ENCODE measurements around the gene VSNL1. TPM values are rescaled to one million over a fixed set of nuclear protein-coding genes. Genes with fewer than 3 reads are reported as not detected.

The VSNL1 gene
- total RNA-seq (1.2 and 1.3 TPM in 2 replicates), polyA plus RNA-seq (2.9 and 3.9 TPM in 2 replicates), polyA minus RNA-seq (ENCODE audit: low replicate concordance) (3.8 and 4.3 TPM in 2 replicates)
- 2.0 TPM in 2 replicates for polyA plus RNA-seq (2012)

GRCh38 chr2:17540093-17540812 is at the start of gene VSNL1:
TSS of gene VSNL1 (plus strand) at chr2:17540696. CDS start at chr2:17592075, 51,379 bp downstream.
- H3K27me3 ChIP-seq (ENCODE audit: control insufficient read depth, insufficient read depth, low read length): peaks cover 2% of the 10 kb centered on the region
- H3K4me1 ChIP-seq (ENCODE audit: control insufficient read depth, extremely low read depth, insufficient read depth, low read length): peaks cover 5% of the 10 kb centered on the region
- H3K9ac ChIP-seq (ENCODE audit: insufficient read depth, low read length): peak within 1 kb of the TSS; percentile 48
- peak within 1 kb of the TSS; percentile 63 for H3K27ac ChIP-seq (ENCODE audit: insufficient read depth, low read length)
- H3K4me2 ChIP-seq (ENCODE audit: extremely low read depth, insufficient read depth, low read length): peak within 1 kb of the TSS; percentile 95
- TF ChIP-seq CTCF (conservative IDR thresholded peaks at IDR 0.05 in 1 of 2, IDR thresholded peaks at IDR 0.05 in 1 of 2; ENCODE audit: low read depth in 1 of 2, low read length in 2 of 2) (no peak), EZH2 (IDR thresholded peaks at IDR 0.05; ENCODE audit: low read length, missing control alignments) (no peak)
- H4K20me1 ChIP-seq (ENCODE audit: control insufficient read depth, extremely low read depth, insufficient read depth, low read length): no peaks in the 10 kb centered on the region
- peak; percentile 93 to 94 for DNase-seq (ENCODE audit: low read depth in 2 of 2)
- peak within 1 kb of the TSS; percentile 84 for H2AFZ ChIP-seq (ENCODE audit: low read length)
- H3K79me2 ChIP-seq (ENCODE audit: control insufficient read depth, insufficient read depth, low read length): no peaks in the 10 kb centered on the region
- H3K4me3 ChIP-seq (replicated peaks in 1 of 4; ENCODE audit: control extremely low read depth in 1 of 4, insufficient read depth in 1 of 4, low read depth in 3 of 4, low read length in 4 of 4): peak within 1 kb of the TSS; percentile 51 to 93 (median 63)
- H3K9me3 ChIP-seq (ENCODE audit: control insufficient read depth, insufficient read depth, low read depth, low read length): no peaks in the 10 kb centered on the region
- no peaks in the 10 kb centered on the region for H3K36me3 ChIP-seq (ENCODE audit: control insufficient read depth, insufficient read depth, low read length)

GRCh38 chr2:17495590-17495989 is 44.9 kb upstream of the VSNL1 start:
- no peak overlapping the region for H3K9ac ChIP-seq (ENCODE audit: insufficient read depth, low read length)
- no peaks in the 10 kb centered on the region for H3K4me1 ChIP-seq (ENCODE audit: control insufficient read depth, extremely low read depth, insufficient read depth, low read length)
- H3K27ac ChIP-seq (ENCODE audit: insufficient read depth, low read length): no peak overlapping the region
- peak in 1 of 2 donors; percentile 14 for DNase-seq (ENCODE audit: low read depth in 2 of 2)
- H2AFZ ChIP-seq (ENCODE audit: low read length): no peak overlapping the region
- H3K27me3 ChIP-seq (ENCODE audit: control insufficient read depth, insufficient read depth, low read length): no peaks in the 10 kb centered on the region
- H3K4me2 ChIP-seq (ENCODE audit: extremely low read depth, insufficient read depth, low read length): no peak overlapping the region
- H4K20me1 ChIP-seq (ENCODE audit: control insufficient read depth, extremely low read depth, insufficient read depth, low read length): no peaks in the 10 kb centered on the region
- no peak overlapping the region for H3K4me3 ChIP-seq (replicated peaks in 1 of 4; ENCODE audit: control extremely low read depth in 1 of 4, insufficient read depth in 1 of 4, low read depth in 3 of 4, low read length in 4 of 4)
- TF ChIP-seq CTCF (conservative IDR thresholded peaks at IDR 0.05 in 1 of 2, IDR thresholded peaks at IDR 0.05 in 1 of 2; ENCODE audit: low read depth in 1 of 2, low read length in 2 of 2): no peak
- TF ChIP-seq EZH2 (IDR thresholded peaks at IDR 0.05; ENCODE audit: low read length, missing control alignments): no peak
- H3K79me2 ChIP-seq (ENCODE audit: control insufficient read depth, insufficient read depth, low read length): no peaks in the 10 kb centered on the region
- H3K36me3 ChIP-seq (ENCODE audit: control insufficient read depth, insufficient read depth, low read length): no peaks in the 10 kb centered on the region
- H3K9me3 ChIP-seq (ENCODE audit: control insufficient read depth, insufficient read depth, low read depth, low read length): no peaks in the 10 kb centered on the region

GRCh38 chr2:17497718-17498117 is 42.8 kb upstream of the VSNL1 start:
- H3K36me3 ChIP-seq (ENCODE audit: control insufficient read depth, insufficient read depth, low read length): no peaks in the 10 kb centered on the region
- H2AFZ ChIP-seq (ENCODE audit: low read length): no peak overlapping the region
- no peak overlapping the region for H3K4me3 ChIP-seq (replicated peaks in 1 of 4; ENCODE audit: control extremely low read depth in 1 of 4, insufficient read depth in 1 of 4, low read depth in 3 of 4, low read length in 4 of 4)
- H3K27me3 ChIP-seq (ENCODE audit: control insufficient read depth, insufficient read depth, low read length): no peaks in the 10 kb centered on the region
- no peaks in the 10 kb centered on the region for H4K20me1 ChIP-seq (ENCODE audit: control insufficient read depth, extremely low read depth, insufficient read depth, low read length)
- no peaks in the 10 kb centered on the region for H3K79me2 ChIP-seq (ENCODE audit: control insufficient read depth, insufficient read depth, low read length)
- H3K4me1 ChIP-seq (ENCODE audit: control insufficient read depth, extremely low read depth, insufficient read depth, low read length): no peaks in the 10 kb centered on the region
- no peak overlapping the region for H3K9ac ChIP-seq (ENCODE audit: insufficient read depth, low read length)
- no peaks in the 10 kb centered on the region for H3K9me3 ChIP-seq (ENCODE audit: control insufficient read depth, insufficient read depth, low read depth, low read length)
- no peak overlapping the region for H3K27ac ChIP-seq (ENCODE audit: insufficient read depth, low read length)
- no peak overlapping the region for H3K4me2 ChIP-seq (ENCODE audit: extremely low read depth, insufficient read depth, low read length)
- TF ChIP-seq EZH2 (IDR thresholded peaks at IDR 0.05; ENCODE audit: low read length, missing control alignments): no peak
- TF ChIP-seq CTCF (conservative IDR thresholded peaks at IDR 0.05 in 1 of 2, IDR thresholded peaks at IDR 0.05 in 1 of 2; ENCODE audit: low read depth in 1 of 2, low read length in 2 of 2): no peak
- DNase-seq (ENCODE audit: low read depth in 2 of 2): no peak

Measured in fibroblast of lung (primary cell).